ENCODE measurements around the gene LY6G6C.

Gene LY6G6C

DNA sequence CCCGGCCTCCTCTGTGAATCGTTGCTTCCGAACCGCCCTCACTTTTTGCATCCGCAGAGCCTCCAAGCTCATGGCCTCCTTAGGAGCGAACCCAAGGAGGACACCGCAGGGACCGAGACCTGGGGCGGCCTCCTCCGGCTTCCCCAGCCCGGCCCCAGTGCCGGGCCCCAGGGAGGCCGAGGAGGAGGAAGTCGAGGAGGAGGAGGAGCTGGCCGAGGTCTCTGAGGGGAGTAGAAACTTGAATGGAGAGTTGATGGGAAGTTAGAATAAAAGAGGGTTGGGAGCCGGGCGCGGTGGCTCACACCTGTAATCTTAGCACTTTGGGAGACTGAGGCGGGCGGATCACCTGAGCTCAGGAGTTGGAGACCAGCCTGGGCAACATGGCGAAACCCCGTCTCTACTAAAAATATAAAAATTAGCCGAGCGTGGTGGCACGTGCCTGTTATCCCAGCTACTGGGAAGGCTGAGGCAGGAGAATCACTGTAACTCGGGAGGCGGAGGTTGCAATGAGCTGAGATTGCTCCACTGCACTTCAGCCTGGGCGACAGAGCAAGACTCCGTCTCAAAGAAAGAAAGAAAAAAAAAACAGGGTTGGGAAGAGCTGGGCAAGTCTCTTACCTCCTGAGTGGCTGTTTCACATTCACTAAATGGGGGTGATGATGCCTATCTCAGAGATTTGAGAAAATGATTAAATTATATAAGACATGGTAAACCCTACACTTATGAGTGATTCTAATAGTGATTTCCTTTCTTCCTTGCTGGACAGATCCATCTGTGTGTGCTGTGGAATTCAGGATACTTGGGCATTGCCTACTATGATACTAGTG, 19.1 kb upstream of the LY6G6C start:
- DNase-seq = peak in 1 of 2 experiments; percentile 35

DNA sequence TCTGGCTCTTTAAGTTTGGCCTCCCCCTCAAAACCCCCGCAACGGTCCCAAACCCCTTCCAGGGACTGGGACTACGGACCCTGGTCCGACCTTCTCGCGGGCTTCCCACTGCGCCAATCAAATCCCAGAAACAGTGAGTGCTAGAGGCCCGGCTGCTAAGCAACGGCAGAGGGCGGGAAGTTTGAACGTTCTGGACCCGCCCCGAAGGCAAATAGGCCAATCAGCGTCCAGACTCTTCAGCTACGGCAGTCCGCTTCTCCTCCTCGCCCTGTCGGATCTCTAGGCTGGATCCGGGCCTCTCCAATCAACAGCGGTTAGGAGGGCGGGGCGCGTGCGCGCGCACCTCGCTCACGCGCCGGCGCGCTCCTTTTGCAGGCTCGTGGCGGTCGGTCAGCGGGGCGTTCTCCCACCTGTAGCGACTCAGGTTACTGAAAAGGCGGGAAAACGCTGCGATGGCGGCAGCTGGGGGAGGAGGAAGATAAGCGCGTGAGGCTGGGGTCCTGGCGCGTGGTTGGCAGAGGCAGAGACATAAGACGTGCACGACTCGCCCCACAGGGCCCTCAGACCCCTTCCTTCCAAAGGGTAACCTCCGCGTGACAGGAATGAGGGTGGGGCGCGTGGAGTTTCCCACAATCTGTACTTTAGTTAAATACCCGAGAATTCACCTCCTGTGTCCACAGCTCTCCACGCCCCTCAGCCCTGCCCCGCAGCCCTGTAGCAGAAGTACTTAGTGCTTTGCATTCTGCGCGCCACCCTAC, 18.3 kb upstream of the LY6G6C start, which contains the start of gene MSH5:
Gene MSH5, plus strand, starts transcription at position 367 of the 758 bp plus-strand sequence. CDS start 462 bp downstream, outside the sequence.
- DNase-seq = peak; percentile 97 to 98

DNA sequence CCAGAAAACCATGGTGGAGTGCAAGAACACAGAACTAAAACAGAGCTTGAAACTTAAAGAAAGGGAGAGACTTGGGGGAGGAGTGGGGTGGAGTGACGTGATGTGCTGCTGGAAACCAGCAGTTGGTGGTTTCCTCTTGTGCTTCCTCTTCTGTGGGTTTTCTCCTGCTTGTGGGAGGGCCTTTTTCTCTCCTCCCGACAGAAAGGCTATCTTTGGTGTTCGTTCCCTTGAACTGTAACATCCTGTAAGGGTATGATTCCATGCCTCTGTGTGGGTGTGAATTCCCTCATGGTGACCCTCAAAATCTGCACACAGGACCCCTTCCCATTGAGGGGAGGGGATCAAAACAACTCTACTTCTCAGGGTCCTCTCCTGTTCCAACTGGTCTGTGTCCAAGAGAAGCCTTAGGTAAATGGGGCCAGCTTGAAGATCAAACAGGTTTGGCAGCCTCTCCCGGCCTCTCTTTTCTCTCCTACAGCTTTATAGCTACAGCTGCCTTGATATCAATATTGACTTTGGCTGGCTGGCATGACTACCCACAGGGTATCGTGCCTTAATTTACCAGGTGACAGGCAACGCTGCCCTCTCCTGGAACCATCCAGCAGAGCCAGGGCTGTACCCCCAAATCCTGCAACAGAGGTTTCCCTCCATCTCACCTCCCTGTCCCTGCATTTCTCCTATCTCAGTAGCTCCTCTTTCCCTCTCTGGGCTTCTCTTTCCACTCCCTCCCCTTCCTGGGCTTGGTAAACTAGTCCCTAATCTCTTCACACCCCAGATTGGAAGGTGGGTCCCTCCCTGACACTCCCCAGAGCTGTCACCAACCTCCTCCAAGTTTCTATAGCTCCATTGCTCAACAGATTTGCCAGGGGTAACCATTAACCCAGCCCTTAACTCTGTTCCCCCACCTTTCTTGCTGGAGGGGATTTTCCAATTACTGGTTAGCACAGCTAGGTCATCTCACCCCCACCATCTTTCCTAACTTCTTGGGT, 16.7 kb upstream of the LY6G6C start:
- DNase-seq = peak; percentile 60 to 66

DNA sequence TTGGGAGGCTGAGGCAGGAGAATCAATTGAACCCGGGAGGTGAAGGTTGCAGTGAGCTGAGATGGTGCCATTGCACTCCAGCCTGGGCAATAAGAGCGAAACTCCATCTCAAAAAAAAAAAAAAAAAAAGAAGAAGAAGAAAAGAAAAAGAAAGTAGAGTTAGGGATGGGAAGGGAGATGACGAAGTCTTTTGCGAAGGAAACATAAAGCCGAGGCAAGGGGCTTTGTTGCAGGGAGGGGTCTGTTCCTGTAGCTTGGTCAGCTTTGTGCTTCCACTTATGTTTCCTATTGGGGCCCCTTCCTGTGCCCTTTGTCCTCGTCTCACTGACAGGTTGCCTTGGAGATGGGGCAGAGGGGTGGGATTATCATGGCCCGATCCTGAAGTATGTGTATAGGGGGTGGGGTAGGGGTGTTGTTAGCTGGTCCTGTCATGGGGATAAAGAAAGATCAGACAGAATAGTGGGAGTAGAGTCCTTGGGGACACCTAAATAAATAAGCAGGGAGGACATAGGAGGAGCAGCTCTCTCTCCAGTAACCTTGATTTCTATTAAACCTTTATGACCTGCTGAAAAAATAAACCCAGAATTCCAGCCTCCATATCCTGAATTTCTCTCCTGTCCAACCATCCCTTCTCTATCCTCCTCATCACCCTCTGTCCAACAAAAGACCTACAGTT, 15.9 kb upstream of the LY6G6C start:
- no peak for DNase-seq

DNA sequence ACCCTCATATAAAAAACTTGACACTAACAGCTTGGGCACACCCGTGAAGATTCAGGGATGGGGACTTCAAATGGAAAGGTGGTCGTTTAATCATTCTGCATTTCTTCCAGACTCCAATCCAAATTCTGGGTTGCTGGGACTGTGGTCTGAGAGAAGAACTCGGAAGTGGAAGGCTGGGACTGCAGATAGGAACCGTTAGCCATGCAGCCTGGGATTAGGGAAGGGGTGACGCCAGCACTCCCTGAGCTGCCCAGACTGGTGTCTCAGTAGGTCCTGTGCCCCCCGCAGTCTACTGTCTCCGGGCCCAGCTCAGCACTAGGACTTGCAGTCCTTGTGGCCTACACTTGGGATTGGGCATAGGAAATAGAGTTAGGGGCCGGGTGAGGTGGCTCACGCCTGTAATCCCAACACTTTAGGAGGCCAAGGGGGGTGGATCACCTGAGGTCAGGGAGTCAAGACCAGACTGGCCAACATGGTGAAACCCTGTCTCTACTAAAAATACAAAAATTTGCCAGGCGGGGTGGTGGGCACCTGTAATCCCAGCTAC, 15.3 kb upstream of the LY6G6C start:
- no peak for DNase-seq

DNA sequence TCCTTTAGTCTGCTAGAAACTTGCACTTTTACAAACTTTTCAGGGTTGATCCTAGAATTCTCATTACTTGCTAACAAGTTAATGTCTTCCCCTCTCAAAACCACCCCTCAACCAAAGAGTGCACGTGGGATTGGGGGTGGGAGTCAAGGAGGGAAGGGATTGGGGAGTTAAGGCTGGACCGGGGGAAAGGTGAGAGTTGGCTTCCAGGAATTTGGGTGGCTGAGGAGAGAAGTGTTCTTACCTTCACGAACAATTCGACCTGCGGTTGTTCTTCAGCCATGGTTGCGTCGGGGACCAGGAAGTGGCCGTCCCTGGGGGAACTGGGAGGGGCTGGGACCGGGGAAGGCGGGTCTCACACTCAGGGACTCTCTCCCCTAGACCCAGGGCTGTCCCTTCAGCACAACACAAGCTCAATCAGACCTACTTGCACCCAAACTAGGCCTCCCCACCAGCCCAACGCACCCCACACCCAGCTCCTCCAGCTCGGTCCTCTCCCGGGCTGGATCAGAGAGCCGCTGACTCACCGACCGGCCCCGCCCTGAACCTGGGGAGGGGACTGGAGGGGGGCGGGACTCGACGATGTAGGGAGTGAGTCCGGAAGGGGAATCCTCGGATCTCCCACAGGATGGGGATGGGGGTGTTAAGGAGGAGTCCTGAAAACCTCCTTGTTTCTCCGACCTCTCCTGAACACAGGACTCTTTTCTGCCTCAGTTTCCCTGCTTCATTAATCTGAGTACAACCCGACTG, 14.6 kb upstream of the LY6G6C start, which contains the start of gene CLIC1:
Gene CLIC1, minus strand, starts transcription at position 510 of the 747 bp plus-strand sequence. Its CDS starts 230 bp downstream, at position 280.
- DNase-seq = peak; percentile 90

DNA sequence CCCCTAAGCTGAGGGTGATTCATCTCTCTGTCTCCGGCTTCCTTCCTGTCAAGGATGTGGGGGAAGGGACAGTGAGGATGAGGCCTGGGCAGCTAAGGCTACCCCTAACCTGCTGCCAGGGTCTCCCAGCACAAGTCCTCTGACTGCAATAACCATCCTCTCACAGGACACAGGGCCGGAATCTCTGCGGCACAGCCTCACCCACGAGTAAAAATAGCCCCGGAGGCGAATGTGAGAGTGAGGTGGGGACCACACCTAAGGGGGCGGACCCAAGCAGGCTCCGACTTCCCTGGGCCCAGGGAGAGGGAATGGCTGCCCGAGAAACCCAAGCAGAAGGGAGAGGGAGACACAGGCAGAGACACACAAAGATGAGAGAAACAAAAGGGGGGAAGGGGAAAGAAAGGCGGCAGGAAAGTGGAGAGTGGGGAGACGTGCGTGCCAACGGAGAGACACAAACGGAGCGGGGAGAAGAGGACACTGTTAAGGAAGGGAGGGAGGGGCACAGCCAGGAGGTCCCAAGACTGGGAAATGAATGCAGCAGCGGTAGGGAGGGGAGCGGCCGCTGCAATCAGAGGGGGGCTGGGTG, 13.4 kb upstream of the LY6G6C start:
- DNase-seq = peak; percentile 71 to 77

DNA sequence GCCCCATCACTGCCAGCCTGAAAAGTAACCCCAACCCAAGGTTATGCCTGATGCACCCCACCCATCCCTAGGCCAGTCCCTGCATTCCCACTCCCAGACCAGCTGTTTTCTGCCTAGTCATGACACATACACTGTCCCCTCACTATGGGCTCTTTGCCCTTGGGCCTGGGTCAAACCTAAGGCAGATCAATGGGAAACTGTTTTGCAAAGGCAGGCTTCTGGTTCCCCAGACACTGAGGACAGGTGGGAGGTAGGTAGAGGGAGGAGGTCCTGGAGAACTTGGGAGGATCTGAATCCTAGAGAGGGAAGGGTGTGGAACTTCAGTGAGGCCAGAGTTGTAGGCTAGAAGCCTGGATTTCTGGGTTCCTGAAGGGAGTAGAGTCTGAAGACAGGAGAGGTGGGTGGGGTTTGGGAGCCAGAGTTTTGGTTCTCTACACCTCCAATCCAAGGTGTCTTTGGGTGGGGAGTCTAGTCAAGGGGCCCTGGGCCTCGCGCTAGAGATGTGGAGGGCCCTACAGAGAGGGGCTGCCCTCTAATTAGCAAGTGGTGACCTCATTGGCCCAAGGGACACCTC, 12.8 kb upstream of the LY6G6C start:
- DNase-seq = no peak

DNA sequence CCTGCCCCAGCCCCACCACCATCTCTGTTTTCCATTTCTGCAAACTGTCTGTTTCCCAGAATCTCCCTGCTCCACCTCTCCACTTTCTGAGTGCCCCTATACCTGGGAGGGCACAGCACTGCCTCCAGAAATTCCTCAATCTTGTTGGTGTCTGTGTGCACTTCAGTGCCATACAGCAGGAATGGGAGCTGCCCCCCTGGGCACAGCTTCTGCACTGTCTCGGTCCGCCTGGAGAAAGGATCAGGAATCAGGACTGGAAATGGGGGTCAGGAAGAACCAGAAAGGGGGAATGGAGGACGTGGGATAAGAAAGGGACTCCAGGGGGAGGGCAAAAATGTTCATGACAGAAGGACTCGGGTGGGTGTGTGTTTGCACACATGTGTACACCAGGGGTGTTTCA, 12.2 kb upstream of the LY6G6C start:
- DNase-seq = no peak

DNA sequence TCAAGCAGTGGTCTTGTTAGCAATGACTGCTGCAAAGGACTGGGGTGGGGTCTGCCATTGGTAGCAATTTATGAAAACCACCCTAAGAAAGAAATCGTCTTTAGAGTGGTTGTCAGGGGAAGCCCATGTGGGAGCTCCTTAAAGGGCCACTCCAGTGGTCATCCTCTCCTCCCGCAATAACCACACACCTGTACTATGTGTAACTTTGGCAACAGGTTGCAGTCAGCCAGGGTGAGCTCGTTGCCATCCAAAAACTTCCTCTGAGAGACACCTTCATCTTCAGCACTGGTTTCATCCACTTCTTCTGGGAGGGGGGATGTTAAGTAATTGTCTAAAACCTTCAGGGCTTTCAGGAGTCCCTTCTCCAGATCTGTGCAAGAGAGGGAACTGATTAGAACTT, 10.5 kb upstream of the LY6G6C start:
- DNase-seq = no peak

DNA sequence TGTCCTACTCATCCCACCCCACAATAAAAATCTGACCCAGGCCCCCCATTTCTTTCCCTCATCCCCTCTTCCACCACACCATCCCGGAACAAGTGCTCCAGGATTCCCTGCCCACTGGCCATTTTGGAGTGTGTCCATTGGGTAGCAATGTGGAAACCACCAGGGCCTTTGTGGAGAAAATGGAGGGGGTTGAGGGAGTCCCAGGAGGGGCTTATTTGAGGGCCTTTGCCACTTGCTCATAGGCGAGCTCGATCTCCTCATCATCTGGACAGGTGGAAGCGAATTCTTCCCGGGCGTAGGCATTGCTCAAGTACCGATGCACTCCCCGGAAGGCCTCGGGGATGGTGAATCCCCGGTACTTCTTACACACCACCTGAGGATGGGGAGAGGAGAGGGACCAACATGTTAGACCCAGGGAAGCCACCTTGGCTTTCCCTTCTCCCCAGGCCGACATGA, 9.1 kb upstream of the LY6G6C start:
- DNase-seq = no peak

DNA sequence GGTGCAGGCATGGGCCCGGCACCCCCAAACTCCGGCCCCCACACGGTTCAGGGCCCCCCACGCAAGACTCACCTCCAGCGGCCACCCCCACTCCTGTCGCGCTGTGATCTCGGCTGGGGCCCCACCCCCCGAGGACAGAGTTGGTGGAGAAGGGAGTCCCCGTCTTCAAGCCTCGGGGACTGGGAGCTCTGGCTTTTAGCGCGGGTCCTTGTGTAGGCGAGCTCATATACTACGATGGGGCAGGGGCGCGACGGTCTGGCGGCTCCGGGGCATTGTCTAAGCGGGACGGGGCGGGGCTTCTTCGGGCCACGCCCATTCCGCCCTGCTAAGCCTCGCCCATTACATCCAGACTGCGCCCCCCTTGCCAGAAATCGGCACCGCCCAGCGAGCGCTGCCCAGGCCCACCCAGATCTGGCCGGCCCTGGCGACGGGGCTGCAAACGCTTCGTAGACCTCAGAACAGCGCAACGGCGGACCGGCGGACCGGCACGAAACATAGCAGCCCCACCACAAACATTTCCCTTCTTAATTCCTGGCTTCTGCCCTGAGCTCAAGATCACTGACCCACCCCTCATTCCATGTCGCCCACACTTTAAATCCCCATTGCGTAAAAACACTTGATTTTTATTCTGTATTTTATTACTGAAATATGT, 8.6 kb upstream of the LY6G6C start:
- DNase-seq = peak; percentile 81 to 84

DNA sequence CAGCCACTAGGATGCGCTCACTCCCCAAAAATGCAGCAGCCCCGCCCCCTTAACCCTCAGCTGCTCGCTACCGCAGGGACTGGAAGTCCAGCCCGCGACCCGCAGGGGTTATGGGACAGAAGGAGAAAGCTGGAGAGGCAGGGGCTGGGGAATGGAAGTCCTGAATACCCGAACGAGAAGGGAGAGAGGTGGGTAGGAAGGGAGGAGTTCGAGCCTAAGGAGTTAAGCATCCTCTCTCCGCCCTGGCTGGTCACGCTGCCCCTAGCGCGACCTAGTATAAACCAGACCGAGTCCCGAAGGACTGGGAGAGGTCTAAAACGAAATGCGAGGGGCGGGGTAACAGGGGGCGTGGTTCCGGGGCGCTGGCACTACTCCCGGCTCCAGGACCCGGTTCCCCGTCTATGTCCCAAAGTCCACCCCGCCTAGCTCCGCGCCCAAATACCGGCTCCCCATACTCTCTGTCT, 8.0 kb upstream of the LY6G6C start:
- peak; percentile 86 to 87 for DNase-seq

DNA sequence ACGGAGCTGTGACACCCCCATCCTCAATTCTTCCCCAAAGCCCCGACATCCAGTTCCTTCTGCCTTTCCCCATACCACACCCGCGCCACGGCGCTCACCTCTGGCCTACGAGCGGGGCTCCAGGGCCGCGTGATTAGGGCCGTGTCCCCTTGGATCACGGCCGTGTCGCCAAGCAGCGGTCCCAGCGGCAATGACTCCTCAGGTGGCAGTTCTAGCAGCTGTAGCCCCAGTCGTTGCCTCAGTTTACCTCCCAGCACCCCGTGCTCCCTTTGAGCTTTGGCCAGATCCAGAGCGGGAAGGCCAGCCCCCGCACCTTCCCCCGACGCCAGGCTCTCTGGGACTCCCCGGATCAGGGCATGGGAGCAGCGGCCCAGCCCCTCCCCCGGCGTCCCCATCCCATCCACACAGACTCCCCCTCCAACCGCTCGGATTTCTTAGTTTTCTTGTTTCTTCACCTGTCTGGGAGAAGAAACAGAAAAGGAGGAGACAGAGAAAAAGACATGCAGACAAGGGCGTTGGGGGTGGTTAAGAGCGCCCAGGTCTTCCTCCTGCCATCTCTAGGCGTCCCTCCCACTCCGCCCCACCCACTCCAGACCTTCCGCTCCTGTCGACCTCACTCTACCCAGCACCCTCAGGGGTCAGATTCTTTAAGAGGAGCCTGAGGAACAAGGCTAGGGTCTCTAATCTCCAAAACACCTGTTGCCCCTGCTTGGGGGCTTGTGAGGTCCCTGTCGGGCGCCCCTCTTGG, 7.4 kb upstream of the LY6G6C start, which contains the start of gene DDAH2:
Gene DDAH2, minus strand, starts transcription at position 533 of the 748 bp plus-strand sequence. Its CDS starts 138 bp downstream, at position 395.
- DNase-seq = no peak

DNA sequence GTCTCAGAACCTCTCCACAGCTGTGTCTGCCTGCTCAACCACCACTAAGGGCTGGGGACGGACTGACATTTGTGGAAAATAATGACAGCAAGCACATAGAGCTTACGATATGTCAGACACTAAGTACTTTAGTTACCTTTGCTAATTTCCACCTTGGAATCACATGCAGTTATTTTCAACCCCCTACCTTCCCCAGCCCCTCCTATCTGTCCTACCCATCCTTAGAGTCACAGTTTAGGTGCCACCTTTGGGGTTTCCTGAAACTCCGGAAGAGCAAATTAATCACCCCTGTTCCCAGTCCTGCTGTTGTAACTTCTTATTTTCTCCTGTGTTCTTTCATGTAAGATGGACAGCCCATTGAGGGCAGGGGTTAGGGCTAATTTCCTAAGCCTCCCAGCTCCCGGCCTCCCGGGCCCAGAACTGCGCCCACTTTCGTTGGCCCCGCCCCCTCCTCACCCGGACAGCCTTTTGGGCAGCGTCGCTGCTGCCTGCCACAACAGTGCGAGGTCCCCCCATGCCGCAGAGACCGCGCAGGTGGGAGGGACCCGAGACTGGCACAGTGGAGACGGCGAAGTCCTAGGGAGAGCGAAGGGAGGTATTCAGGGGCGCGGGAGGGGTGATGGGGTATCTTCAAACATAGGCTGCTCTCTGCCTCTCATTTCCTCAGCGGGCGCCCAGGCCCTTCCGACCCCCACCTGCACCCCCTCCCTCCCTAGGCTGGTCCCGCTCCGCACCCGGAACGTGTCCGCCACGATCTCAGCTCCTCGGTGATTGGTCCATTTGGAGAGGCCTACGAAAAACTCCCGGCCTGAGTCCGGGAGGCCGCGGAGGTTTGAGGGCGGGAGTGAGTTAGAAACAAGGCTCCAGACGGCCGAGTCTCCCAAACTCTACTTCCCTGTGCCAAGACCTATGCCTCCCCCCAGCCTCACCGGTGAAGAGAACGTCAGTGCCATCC, 6.4 kb upstream of the LY6G6C start:
- DNase-seq = no peak

DNA sequence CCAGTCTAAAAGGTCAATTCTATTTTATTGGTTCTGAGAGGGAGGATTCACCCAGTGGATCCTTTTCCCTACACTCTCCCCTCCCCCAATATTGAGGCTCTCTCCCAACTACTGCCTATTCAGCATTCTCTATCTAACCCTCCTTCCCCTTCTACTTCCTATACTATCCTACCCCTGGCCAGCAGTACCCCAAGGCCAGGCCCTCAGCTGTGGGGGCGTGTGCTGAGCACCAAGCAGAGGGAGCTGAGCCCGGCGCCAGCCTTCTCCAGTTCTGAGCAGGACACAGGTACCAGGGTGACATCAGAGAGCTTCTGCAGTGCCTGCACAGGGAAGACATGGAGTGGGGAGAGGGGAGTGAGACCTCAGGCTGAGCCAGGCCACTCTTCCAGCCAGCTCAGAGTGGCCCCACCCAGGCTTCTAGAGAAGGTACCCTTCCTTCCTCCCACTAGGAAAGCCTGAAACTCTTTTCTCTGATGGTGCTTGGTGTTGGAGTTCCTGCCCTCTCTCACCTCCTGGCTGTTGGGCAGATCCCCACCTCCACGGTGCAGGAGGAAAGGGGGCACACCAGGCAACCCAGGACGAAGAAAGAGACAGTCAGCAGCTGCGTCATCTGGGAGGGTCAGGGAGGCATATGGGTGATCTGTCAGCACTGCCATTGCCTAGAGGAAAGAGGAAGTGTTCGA, 5.6 kb upstream of the LY6G6C start:
- DNase-seq = no peak
